Mesenchymal stem cell (in vitro differentiated cells and primary cell): Measurements from ENCODE around the gene LHFPL6. TPM values are rescaled to one million over a fixed set of nuclear protein-coding genes. Genes with fewer than 3 reads are reported as not detected.

Experiments
- DNase-seq: peaks from one replicate; pipeline ENCODE4 v3.0.0-alpha.2; 2013
- H2AFZ ChIP-seq: one replicate; pipeline ENCODE4 v1.6.1; 2013; ENCODE audit warnings: low read depth, mild to moderate bottlenecking, control low read depth, inconsistent platforms, low read length, moderate library complexity
- H2AK5ac ChIP-seq: 2 replicates; pipeline ENCODE4 v1.6.1; 2013; ENCODE audit warnings: low read length, moderate library complexity, mild to moderate bottlenecking, inconsistent platforms; ENCODE audit not compliant: severe bottlenecking
- H2BK120ac ChIP-seq: one replicate; pipeline ENCODE4 v1.6.1; 2013; ENCODE audit warnings: low read depth, mild to moderate bottlenecking, inconsistent platforms, low read length, moderate library complexity
- H2BK12ac ChIP-seq, 2 experiments: one replicate each; pipeline ENCODE4 v1.6.1; 2013; ENCODE audit warnings: inconsistent platforms in 2 of 2, low read length in 2 of 2, mild to moderate bottlenecking in 2 of 2, moderate library complexity in 2 of 2, control low read depth in 1 of 2
- H2BK15ac ChIP-seq: one replicate; pipeline ENCODE4 v1.6.1; 2013; ENCODE audit warnings: mild to moderate bottlenecking, low read depth, inconsistent platforms; ENCODE audit not compliant: poor library complexity, severe bottlenecking
- H2BK5ac ChIP-seq: 2 replicates; pipeline ENCODE4 v1.6.1; 2013; ENCODE audit warnings: low read depth, mild to moderate bottlenecking, low read length, control low read depth, inconsistent platforms; ENCODE audit not compliant: poor library complexity, severe bottlenecking
- H3K14ac ChIP-seq, 2 experiments: one replicate each; pipeline ENCODE4 v1.6.1; 2013; ENCODE audit warnings: inconsistent platforms in 2 of 2, low read length in 2 of 2, control low read depth in 1 of 2, mild to moderate bottlenecking in 1 of 2, moderate library complexity in 1 of 2
- H3K18ac ChIP-seq, 2 experiments: one replicate each; pipeline ENCODE4 v1.6.1; 2013; ENCODE audit warnings: inconsistent platforms in 2 of 2, low read length in 2 of 2, control low read depth in 1 of 2, low read depth in 1 of 2, mild to moderate bottlenecking in 1 of 2
- H3K23ac ChIP-seq, 2 experiments: one replicate each; pipeline ENCODE4 v1.6.1; 2013; ENCODE audit warnings: inconsistent platforms in 2 of 2, low read length in 2 of 2, mild to moderate bottlenecking in 2 of 2, moderate library complexity in 2 of 2, control low read depth in 1 of 2
- H3K27ac ChIP-seq: 2 replicates; pipeline ENCODE4 v1.5.1; 2013; ENCODE audit warnings: mild to moderate bottlenecking, moderate library complexity, low read length, control low read depth, inconsistent platforms; ENCODE audit not compliant: poor library complexity, severe bottlenecking
- H3K27me3 ChIP-seq, 2 experiments: 2 replicates each; pipeline versions ENCODE4 v1.6.1 to v1.7.0; 2013; ENCODE audit warnings: low read length in 2 of 2, mild to moderate bottlenecking in 2 of 2, moderate library complexity in 2 of 2, control low read depth in 1 of 2, inconsistent platforms in 1 of 2; ENCODE audit not compliant: control insufficient read depth in 1 of 2, insufficient read depth in 1 of 2
- H3K36me3 ChIP-seq, 2 experiments: 2 replicates each; pipeline versions ENCODE4 v1.6.1 to v1.7.0; 2013; ENCODE audit warnings: low read length in 2 of 2, control low read depth in 1 of 2, inconsistent platforms in 1 of 2, low read depth in 1 of 2, mild to moderate bottlenecking in 1 of 2; ENCODE audit not compliant: insufficient read depth in 2 of 2, control insufficient read depth in 1 of 2
- H3K4ac ChIP-seq, 2 experiments: one replicate each; pipeline ENCODE4 v1.6.1; 2013; ENCODE audit warnings: inconsistent platforms in 2 of 2, low read length in 2 of 2, mild to moderate bottlenecking in 2 of 2, moderate library complexity in 2 of 2, control low read depth in 1 of 2, low read depth in 1 of 2
- H3K4me1 ChIP-seq: 2 replicates; pipeline ENCODE4 v1.6.1; 2013; ENCODE audit warnings: low read depth, low read length, control low read depth; ENCODE audit not compliant: control insufficient read depth, insufficient read depth
- H3K4me2 ChIP-seq: 2 replicates; pipeline ENCODE4 v1.6.1; 2013; ENCODE audit warnings: low read length, mild to moderate bottlenecking, inconsistent platforms; ENCODE audit not compliant: poor library complexity, severe bottlenecking
- H3K4me3 ChIP-seq, 2 experiments: 2 replicates each; pipeline versions ENCODE4 v1.5.1 to v1.7.0; 2013; ENCODE audit warnings: low read length in 2 of 2, mild to moderate bottlenecking in 2 of 2, control low read depth in 1 of 2, low read depth in 1 of 2; ENCODE audit not compliant: insufficient read depth in 1 of 2
- H3K79me1 ChIP-seq: replicated peaks from 2 replicates; pipeline ENCODE4 v1.6.1; 2013; ENCODE audit warnings: mild to moderate bottlenecking, control low read depth, low read length, inconsistent platforms; ENCODE audit not compliant: poor library complexity, severe bottlenecking
- H3K9ac ChIP-seq: 2 replicates; pipeline ENCODE4 v1.7.0; 2013; ENCODE audit warnings: mild to moderate bottlenecking, low read length, moderate library complexity
- H3K9me3 ChIP-seq: 2 replicates; pipeline ENCODE4 v1.7.0; 2013; ENCODE audit warnings: mild to moderate bottlenecking, low read length; ENCODE audit not compliant: control insufficient read depth
- H4K8ac ChIP-seq: one replicate; pipeline ENCODE4 v1.6.1; 2013; ENCODE audit warnings: inconsistent platforms, mild to moderate bottlenecking, low read length, moderate library complexity
- H4K91ac ChIP-seq: one replicate; pipeline ENCODE4 v1.6.1; 2013; ENCODE audit warnings: mild to moderate bottlenecking, low read length, inconsistent platforms
- WGBS: methylation state at CpG from one replicate; pipeline ENCODE4 v1.1.7; 2013; ENCODE audit warnings: mixed read lengths; 5-methylcytosine and 5-hydroxymethylcytosine counted together
- polyA plus RNA-seq, 2 experiments: library from polyadenylated mRNA; stranded (reverse); fragments of 200-250 nt; gene quantifications; one replicate each; pipeline ENCODE4 v1.2.3, GENCODE V29; 2013

The LHFPL6 gene
- polyA plus RNA-seq (2013, experiment 1 of 2), result 49.6 TPM
- 50.9 TPM for polyA plus RNA-seq (2013, experiment 2 of 2)

GRCh38 chr13:39602614-39603366 is at the start of gene LHFPL6:
Gene LHFPL6, minus strand, starts transcription at chr13:39603193.
- Histone ChIP-seq H2BK12ac (peak within 1 kb of the TSS; percentile 39 to 88), H3K9ac (peak within 1 kb of the TSS; percentile 93), H3K4ac (peak within 1 kb of the TSS; percentile 80 to 81), H2AFZ (peak within 1 kb of the TSS; percentile 74), H2AK5ac (no peak within 1 kb of the TSS), H3K23ac (peak within 1 kb of the TSS in 1 of 2 experiments; percentile 10), H2BK120ac (peak within 1 kb of the TSS; percentile 92), H3K4me2 (peak within 1 kb of the TSS; percentile 98), H3K18ac (peak within 1 kb of the TSS; percentile 94 to 96), H3K4me1 (peaks cover 3% of the 10 kb centered on the region), H3K27me3 (no peaks in the 10 kb centered on the region), H2BK15ac (peak within 1 kb of the TSS; percentile 94), H2BK5ac (peak within 1 kb of the TSS; percentile 57), H3K79me1 (peaks cover 12% of the 10 kb centered on the region), H3K9me3 (no peaks in the 10 kb centered on the region), H3K27ac (peak within 1 kb of the TSS; percentile 69), H4K8ac (peak within 1 kb of the TSS; percentile 92), H4K91ac (peak within 1 kb of the TSS; percentile 83), H3K36me3 (peaks cover 0 to 9% of the 10 kb centered on the region in 2 experiments), H3K4me3 (peak within 1 kb of the TSS; percentile 94 to 96), H3K14ac (peak within 1 kb of the TSS in 1 of 2 experiments; percentile 97)
- peak; percentile 92 for DNase-seq
- under 1% methylated on average over 36 of the region's 73 CpGs for WGBS

- H2BK15ac ChIP-seq, result no peak overlapping the region
- H3K79me1 ChIP-seq, result no peaks in the 10 kb centered on the region
- no peak overlapping the region for H2BK5ac ChIP-seq
- H3K4me1 ChIP-seq, result no peaks in the 10 kb centered on the region
- WGBS, result 89% methylated on average over 4 of the region's 4 CpGs
- H3K23ac ChIP-seq, result no peak overlapping the region
- H2AK5ac ChIP-seq, result no peak overlapping the region
- H3K4me3 ChIP-seq, result no peak overlapping the region
- H3K4me2 ChIP-seq, result no peak overlapping the region
- H3K4ac ChIP-seq, result no peak overlapping the region
- H3K9ac ChIP-seq, result no peak overlapping the region
- no peak overlapping the region for H2BK12ac ChIP-seq
- no peak overlapping the region for H3K14ac ChIP-seq
- DNase-seq, result no peak
- no peak overlapping the region for H4K91ac ChIP-seq
- no peaks in the 10 kb centered on the region for H3K9me3 ChIP-seq
- no peak overlapping the region for H3K18ac ChIP-seq
- no peak overlapping the region for H2BK120ac ChIP-seq
- H2AFZ ChIP-seq, result no peak overlapping the region
- no peaks in the 10 kb centered on the region for H3K36me3 ChIP-seq
- H4K8ac ChIP-seq, result no peak overlapping the region
- no peaks in the 10 kb centered on the region for H3K27me3 ChIP-seq
- H3K27ac ChIP-seq, result no peak overlapping the region
Observed at GRCh38 chr13:39646122-39646521, 43.1 kb upstream of the LHFPL6 start.

- no peak for DNase-seq
- Histone ChIP-seq H3K36me3 (no peaks in the 10 kb centered on the region), H2BK12ac (no peak overlapping the region), H3K4me1 (no peaks in the 10 kb centered on the region), H3K4me3 (no peak overlapping the region), H3K27ac (no peak overlapping the region), H2AK5ac (no peak overlapping the region), H3K79me1 (no peaks in the 10 kb centered on the region), H3K14ac (no peak overlapping the region), H2AFZ (no peak overlapping the region), H3K23ac (no peak overlapping the region), H3K9ac (no peak overlapping the region), H2BK5ac (no peak overlapping the region), H3K4ac (no peak overlapping the region), H3K4me2 (no peak overlapping the region), H2BK120ac (no peak overlapping the region), H2BK15ac (no peak overlapping the region), H3K27me3 (peaks cover 0 to 9% of the 10 kb centered on the region in 2 experiments), H3K9me3 (no peaks in the 10 kb centered on the region), H4K91ac (no peak overlapping the region), H3K18ac (no peak overlapping the region), H4K8ac (no peak overlapping the region)
- WGBS, result 91% methylated on average over 1 of the region's 1 CpG
Observed at GRCh38 chr13:39641645-39642044, 38.7 kb upstream of the LHFPL6 start.

- H3K23ac ChIP-seq, result no peak overlapping the region
- no peak for DNase-seq
- no peaks in the 10 kb centered on the region for H3K36me3 ChIP-seq
- no peak overlapping the region for H2AK5ac ChIP-seq
- no peak overlapping the region for H4K91ac ChIP-seq
- no peak overlapping the region for H3K9ac ChIP-seq
- no peak overlapping the region for H3K4me2 ChIP-seq
- no peak overlapping the region for H2BK15ac ChIP-seq
- H4K8ac ChIP-seq, result no peak overlapping the region
- no peak overlapping the region for H3K14ac ChIP-seq
- peaks cover 0 to 12% of the 10 kb centered on the region in 2 experiments for H3K27me3 ChIP-seq
- no peaks in the 10 kb centered on the region for H3K4me1 ChIP-seq
- H3K4ac ChIP-seq, result no peak overlapping the region
- H3K4me3 ChIP-seq, result no peak overlapping the region
- 75% methylated on average over 3 of the region's 3 CpGs for WGBS
- H3K27ac ChIP-seq, result no peak overlapping the region
- H3K18ac ChIP-seq, result no peak overlapping the region
- no peaks in the 10 kb centered on the region for H3K79me1 ChIP-seq
- H2BK5ac ChIP-seq, result no peak overlapping the region
- H2AFZ ChIP-seq, result no peak overlapping the region
- H2BK12ac ChIP-seq, result no peak overlapping the region
- H2BK120ac ChIP-seq, result no peak overlapping the region
- no peaks in the 10 kb centered on the region for H3K9me3 ChIP-seq
Observed at GRCh38 chr13:39637890-39638289, 34.9 kb upstream of the LHFPL6 start.
